ENCODE data around the gene ZNF362.
A peak's percentile ranks its signal among the peaks of the same experiment; 100 is the strongest.

Gene ZNF362

DNA sequence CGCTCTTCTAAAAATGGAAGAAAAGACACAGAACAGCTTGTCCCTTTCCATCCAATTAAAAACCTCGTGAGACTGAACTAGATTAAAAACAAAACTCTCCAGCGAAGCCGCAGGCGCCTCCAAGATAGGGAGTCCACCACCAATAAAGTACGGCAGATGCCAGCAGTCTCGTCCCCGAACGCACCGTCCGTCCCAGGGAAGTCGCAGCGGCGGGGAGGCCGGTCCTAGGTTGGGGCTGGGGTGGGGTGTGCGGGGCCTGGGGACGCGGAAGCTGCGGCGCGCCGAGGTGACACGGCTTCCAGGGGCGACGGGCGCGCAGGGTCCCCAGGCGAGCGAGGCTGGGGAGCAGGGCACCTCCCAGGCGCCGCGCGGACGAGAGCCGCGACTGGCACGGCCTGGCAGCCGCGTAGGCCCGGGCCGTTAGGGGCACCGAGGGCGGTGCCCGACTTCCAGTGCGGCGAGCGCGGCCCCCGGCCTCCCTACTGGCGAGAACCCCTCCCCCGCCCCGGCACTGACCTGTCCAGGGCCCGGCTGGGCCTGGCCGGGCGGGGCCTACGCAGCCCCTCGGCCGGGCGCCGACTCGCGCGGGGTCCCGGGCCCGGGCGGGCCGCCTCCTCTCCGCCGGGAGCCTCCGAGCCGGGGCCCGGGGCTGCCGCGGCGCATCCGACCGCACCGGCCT, 92.9 kb downstream of the ZNF362 start:
- H3K27me3 ChIP-seq: no peaks in the 10 kb centered on the region
- intact Hi-C loops (cut with DNase I; ENCODE audit: low total_unique reads): no loop called here
- H3K4me3 ChIP-seq: peak overlapping the region; percentile 67 to 96
- H3K4me1 ChIP-seq: peaks cover 0 to 42% (median 28%) of the 10 kb centered on the region in 4 donors
- peak overlapping the region; percentile 95 to 98 for H3K27ac ChIP-seq
- peaks cover 2 to 9% (median 8%) of the 10 kb centered on the region in 3 donors for H3K36me3 ChIP-seq
- no peaks in the 10 kb centered on the region for H3K9me3 ChIP-seq
- no peak for TF ChIP-seq CTCF (IDR thresholded peaks at IDR 0.05)
- DNase-seq: peak in 1 of 2 donors; percentile 76

DNA sequence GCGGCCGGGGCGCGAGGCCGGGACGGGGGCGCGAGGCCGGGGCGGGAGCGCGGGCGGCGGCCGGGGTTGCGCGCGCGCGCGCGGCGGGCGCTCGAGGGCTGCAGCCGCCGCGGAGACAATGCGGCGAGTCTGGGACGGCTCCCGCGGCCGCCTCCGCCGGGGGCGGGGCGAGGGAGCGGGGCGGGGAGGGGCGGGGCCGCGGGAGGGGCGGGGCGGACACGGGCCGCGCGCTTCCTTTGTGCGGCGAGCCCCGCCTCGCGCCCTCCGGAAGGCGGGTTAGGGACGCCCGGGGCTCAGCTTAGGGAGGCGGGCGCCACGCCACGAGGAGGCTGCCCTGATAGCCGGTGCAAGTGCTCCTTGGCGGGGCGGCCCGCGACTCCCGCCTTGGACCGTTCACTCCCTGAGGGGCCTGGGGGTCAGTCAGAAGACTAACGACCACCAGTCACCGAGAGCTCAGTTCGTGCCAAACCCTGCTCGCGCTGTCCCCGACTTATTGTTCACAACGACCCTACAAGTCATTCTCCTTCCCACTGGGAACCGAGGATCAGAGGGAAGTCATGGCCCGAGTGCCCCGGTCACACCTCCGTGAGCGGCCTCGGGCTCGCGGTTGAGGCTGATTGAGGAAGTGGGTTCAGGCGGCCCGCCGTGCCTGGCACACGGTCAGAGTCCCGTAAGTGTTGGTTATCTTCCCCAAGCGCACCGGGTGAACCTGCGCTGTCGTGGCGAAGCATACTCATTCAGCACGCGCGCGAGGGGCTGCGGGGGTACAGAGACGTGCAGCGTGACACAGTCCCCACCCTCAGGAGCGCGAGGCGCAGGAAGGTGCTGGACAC, 93.7 kb downstream of the ZNF362 start:
- no peak for TF ChIP-seq CTCF (IDR thresholded peaks at IDR 0.05)
- Histone ChIP-seq H3K36me3 (peaks cover 6 to 17% (median 7%) of the 10 kb centered on the region in 3 donors), H3K27ac (peak overlapping the region; percentile 95 to 98), H3K4me3 (peak overlapping the region; percentile 67 to 96), H3K9me3 (no peaks in the 10 kb centered on the region), H3K4me1 (peaks cover 0 to 35% (median 21%) of the 10 kb centered on the region in 4 donors), H3K27me3 (no peaks in the 10 kb centered on the region)
- intact Hi-C loops (cut with DNase I; ENCODE audit: low total_unique reads): no loop called here
- DNase-seq: peak; percentile 88 to 95

Measured in tibial artery (tissue), 4 donors.